ENCODE measurements around the gene SYDE2.

Gene SYDE2

DNA sequence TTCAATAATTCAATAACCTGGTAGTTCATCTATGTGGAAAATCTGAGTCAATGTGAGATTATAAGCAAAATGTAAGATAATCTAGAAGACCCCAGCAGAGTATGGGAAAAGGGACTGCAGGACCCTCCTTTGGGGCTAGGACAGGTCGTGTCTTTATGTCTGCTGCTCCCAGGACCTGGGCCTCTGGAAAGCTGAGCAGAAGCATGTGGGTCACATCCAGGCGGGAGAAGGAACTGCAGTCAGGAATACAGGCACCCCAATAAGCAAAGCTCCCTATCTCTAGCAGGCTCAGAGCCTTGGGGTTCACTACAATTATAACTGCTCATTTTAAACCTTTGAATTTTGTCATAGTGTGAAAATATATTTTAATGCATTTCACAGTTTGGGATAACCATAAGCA is 78.6 kb downstream of the SYDE2 start:
- no peak for DNase-seq (ENCODE audit: low read depth in 2 of 2)

DNA sequence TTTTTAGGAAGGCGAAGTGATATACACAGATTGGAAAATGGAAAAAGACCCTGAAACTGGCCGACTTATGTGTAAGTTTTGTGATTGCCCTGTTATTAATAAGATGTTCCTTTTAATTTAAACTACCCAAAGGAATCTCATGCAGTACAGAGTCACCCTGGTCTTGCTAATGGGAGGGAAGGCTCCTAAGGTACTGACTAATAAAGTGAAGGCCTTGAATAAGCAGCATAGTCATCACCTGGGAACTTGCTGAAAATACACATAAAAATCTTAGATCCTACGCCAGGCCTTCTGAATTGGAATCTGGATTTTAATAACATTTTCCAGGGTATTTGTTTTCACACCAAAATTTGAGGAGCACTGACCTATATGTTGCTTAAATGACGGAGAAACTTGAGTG is 79.1 kb downstream of the SYDE2 start:
- no peak for DNase-seq (ENCODE audit: low read depth in 2 of 2)

DNA sequence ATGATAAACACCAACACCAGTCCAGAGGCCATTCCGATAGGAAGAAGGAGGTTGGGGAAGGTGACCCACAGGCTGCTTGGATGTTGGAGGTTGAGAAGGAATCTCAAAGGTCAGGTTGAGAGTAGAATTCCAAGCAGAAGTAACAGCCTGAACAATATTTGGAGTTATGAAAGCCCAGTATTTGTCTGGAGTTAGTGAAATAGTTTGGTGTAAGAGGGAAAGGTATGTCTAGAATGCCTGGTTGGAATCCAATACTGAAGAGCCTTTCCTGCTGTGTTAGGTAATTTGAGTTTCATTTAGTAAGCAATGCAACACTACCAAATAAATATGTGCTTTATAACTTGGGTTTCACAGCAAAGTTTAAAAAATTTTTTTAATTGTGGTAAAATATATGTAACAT is 82.1 kb downstream of the SYDE2 start:
- no peak for DNase-seq (ENCODE audit: low read depth in 2 of 2)

DNA sequence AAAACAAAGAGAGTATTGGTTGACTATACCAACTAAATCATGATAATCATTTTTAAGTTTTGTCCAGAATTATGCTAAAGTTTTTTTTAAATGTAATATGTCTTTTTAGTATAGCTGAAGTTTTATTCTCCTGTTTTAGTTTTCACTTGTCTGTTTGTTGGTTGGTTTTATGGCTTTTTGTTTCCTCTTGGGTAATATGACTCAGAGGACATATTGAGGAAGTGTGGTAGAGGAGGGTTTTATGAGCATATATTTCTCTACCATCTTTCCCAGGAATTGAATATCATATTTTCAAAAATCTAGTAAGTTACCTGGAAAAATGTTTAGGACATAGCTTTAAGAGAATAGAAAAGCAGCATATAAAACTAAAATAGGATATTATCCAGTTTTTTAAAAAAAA is 84.0 kb downstream of the SYDE2 start:
- no peak for DNase-seq (ENCODE audit: low read depth in 2 of 2)

DNA sequence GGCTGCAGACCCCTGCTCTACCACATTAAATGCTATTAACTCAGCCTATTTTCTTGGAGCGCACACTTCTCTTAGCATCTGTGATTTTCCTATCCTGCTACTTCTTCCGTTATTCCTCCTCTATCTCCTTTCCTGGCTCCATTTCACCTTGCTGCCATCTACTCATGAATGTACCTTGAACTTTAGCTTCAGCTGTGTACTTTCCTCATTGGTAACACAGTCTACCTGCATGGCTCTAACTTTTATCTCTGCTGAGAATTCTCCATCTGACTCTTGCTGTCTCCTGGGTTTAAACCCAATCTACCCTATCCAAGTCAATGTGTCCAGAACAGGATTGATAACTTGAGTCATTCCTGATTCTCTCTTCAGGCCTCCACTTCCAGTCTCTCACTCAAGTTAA is 84.9 kb downstream of the SYDE2 start:
- DNase-seq (ENCODE audit: low read depth in 2 of 2): no peak

DNA sequence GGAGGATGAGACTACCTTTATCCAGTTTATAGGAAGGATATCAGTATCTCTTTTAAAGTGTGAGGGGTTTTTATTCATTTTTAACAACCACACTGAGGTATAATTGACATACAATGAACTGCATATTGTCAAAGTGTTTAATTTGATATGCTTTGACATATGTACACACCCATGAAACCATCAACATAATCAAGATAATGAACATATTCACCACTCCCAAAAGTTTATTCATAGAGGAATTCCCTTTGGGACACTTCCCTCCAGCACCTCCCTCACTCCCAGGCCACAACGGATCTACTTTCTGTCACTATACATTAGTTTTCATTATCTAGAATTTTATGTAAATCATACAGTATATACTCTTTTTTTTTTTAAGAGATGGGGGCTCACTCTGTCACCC is 89.1 kb downstream of the SYDE2 start:
- no peak for DNase-seq (ENCODE audit: low read depth in 2 of 2)

DNA sequence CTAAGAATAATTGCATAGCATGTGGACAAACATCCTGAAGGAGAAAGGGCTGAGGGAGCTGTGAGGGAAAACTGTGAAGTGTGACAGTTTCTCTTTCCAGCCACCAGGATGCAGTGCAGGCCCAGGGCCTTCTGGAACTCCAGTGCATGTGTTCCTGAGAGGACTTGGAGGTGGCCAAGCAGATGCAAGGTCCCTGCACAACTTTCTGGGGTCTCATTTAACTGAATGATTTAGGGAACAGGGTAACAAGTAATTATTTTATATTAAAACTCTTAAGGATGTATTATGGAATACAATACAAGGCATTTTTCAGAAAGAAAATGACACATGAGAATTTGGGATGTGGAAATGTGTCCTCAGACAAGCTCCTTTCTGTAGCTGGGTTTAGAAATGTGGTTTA is 91.3 kb downstream of the SYDE2 start:
- peak in 1 of 2 donors; percentile 5 for DNase-seq (ENCODE audit: low read depth in 2 of 2)
